ENCODE data around the gene MPC2. TPM values are rescaled to one million over a fixed set of nuclear protein-coding genes. Genes with fewer than 3 reads are reported as not detected.
"Not testable (repeated sequence)": the region's sequence is repeated elsewhere in the genome, so short reads cannot be mapped to it uniquely, and the experiment has no call there.

Gene MPC2
- total RNA-seq, 2 experiments from 2014 or later: 61.1 to 61.6 TPM

DNA sequence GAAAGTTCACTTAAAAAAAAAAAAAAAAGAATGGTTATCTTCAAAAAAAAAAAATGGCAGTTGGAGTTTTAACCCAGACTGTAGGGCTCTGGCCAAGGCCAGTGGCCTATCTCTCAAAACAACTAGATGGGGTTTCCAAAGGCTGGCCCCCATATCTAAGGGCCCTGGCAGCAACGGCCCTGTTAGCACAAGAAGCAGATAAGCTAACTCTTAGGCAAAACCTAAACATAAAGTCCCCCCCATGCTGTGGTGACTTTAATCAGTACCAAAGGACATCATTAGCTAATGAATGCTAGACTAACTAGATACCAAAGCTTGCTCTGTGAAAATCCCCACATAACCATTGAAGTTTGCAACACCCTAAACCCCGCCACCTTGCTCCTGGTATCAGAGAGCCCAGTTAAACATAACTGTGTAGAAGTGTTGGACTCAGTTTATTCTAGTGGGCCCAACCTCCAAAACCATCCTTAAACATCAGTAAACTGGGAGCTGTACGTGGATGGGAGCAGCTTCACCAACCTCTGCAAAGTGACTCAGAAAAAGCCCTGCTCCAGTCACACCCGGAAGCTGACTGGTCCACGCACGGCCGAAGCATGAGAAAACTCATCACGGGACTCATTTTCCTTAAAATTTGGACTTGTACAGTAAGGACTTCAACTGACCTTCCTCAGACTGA is 70.0 kb downstream of the MPC2 start:
- not testable (repeated sequence) for H3K4me1 Mint-ChIP-seq

More for the DNA sequence above, 70.0 kb downstream of the MPC2 start:
- not testable (repeated sequence) for H3K9me3 Mint-ChIP-seq, H3K36me3 Mint-ChIP-seq, DNase-seq, H3K27me3 Mint-ChIP-seq, H3K4me3 Mint-ChIP-seq, H3K27ac Mint-ChIP-seq

Other genes starting within 250 kb of the MPC2 start
- 10 to 100 TPM; 15.9 to 17.3 TPM for gene MPZL1, start 215.1 kb downstream of the MPC2 start, total RNA-seq
- gene ADCY10, start 22.9 kb downstream of the MPC2 start, total RNA-seq: not detected
- gene DCAF6, start 389 bp downstream of the MPC2 start, total RNA-seq: 10 to 100 TPM; 23.3 to 24.3 TPM
- under 1 TPM; 0.14 to 0.30 TPM for gene GPR161, start 199.9 kb upstream of the MPC2 start, total RNA-seq
- 10 to 100 TPM; 50.9 to 51.2 TPM for gene TIPRL, start 241.9 kb upstream of the MPC2 start, total RNA-seq